ENCODE measurements around the gene IGSF22.
"Not testable (repeated sequence)": the region's sequence is repeated elsewhere in the genome, so short reads cannot be mapped to it uniquely, and the experiment has no call there.

The IGSF22 gene

GRCh38 chr11:18696638-18697225, 29.3 kb downstream of the IGSF22 start:
- Histone ChIP-seq H3K27me3 (ENCODE audit: insufficient read depth, low read depth, severe bottlenecking) (no peaks in the 10 kb centered on the region), H3K27ac (no peak overlapping the region), H3K4me3 (ENCODE audit: low read depth, low read length) (no peak overlapping the region), H3K9me3 (ENCODE audit: severe bottlenecking) (no peaks in the 10 kb centered on the region), H3K36me3 (peaks cover 3% of the 10 kb centered on the region)
- DNase-seq = no peak
- no peak for TF ChIP-seq CTCF (IDR thresholded peaks at IDR 0.05; ENCODE audit: low read depth, low read length)

- no peak overlapping the region for H3K4me3 ChIP-seq (ENCODE audit: low read depth, low read length)
- no peak overlapping the region for H3K27ac ChIP-seq
- no peaks in the 10 kb centered on the region for H3K9me3 ChIP-seq (ENCODE audit: severe bottlenecking)
- H3K27me3 ChIP-seq (ENCODE audit: insufficient read depth, low read depth, severe bottlenecking) = no peaks in the 10 kb centered on the region
- H3K36me3 ChIP-seq = no peaks in the 10 kb centered on the region
- no peak for TF ChIP-seq CTCF (IDR thresholded peaks at IDR 0.05; ENCODE audit: low read depth, low read length)
- DNase-seq = no peak
These were observed 32.8 kb downstream of the IGSF22 start for GRCh38 chr11:18692941-18693760.

GRCh38 chr11:18691467-18692140, 34.4 kb downstream of the IGSF22 start:
- H3K36me3 ChIP-seq; DNase-seq; H3K9me3 ChIP-seq (ENCODE audit: severe bottlenecking); H3K27ac ChIP-seq; H3K4me3 ChIP-seq (ENCODE audit: low read depth, low read length); H3K27me3 ChIP-seq (ENCODE audit: insufficient read depth, low read depth, severe bottlenecking): not testable (repeated sequence)

GRCh38 chr11:18684267-18684666, 41.7 kb downstream of the IGSF22 start:
- no peaks in the 10 kb centered on the region for H3K36me3 ChIP-seq
- H3K9me3 ChIP-seq (ENCODE audit: severe bottlenecking) = no peaks in the 10 kb centered on the region
- no peak overlapping the region for H3K27ac ChIP-seq
- DNase-seq = no peak
- H3K27me3 ChIP-seq (ENCODE audit: insufficient read depth, low read depth, severe bottlenecking) = no peaks in the 10 kb centered on the region
- no peak overlapping the region for H3K4me3 ChIP-seq (ENCODE audit: low read depth, low read length)
- no peak for TF ChIP-seq CTCF (IDR thresholded peaks at IDR 0.05; ENCODE audit: low read depth, low read length)

- Histone ChIP-seq H3K4me3 (ENCODE audit: low read depth, low read length) (no peak overlapping the region), H3K27ac (no peak overlapping the region), H3K27me3 (ENCODE audit: insufficient read depth, low read depth, severe bottlenecking) (no peaks in the 10 kb centered on the region), H3K36me3 (no peaks in the 10 kb centered on the region), H3K9me3 (ENCODE audit: severe bottlenecking) (no peaks in the 10 kb centered on the region)
- DNase-seq = no peak
- no peak for TF ChIP-seq CTCF (IDR thresholded peaks at IDR 0.05; ENCODE audit: low read depth, low read length)
These were observed 43.5 kb downstream of the IGSF22 start for GRCh38 chr11:18682466-18682865.

GRCh38 chr11:18681949-18682348, 44.0 kb downstream of the IGSF22 start:
- H3K27me3 ChIP-seq (ENCODE audit: insufficient read depth, low read depth, severe bottlenecking); H3K9me3 ChIP-seq (ENCODE audit: severe bottlenecking); H3K27ac ChIP-seq; H3K36me3 ChIP-seq; DNase-seq; H3K4me3 ChIP-seq (ENCODE audit: low read depth, low read length): not testable (repeated sequence)

Measured in WERI-Rb-1 (cell line).